ENCODE data around the gene PPP1R14C. TPM values are rescaled to one million over a fixed set of nuclear protein-coding genes. Genes with fewer than 3 reads are reported as not detected.
"Not testable (repeated sequence)": the region's sequence is repeated elsewhere in the genome, so short reads cannot be mapped to it uniquely, and the experiment has no call there.

Gene PPP1R14C
- total and polyA plus RNA-seq, 2 donors (not counting 3 experiments of a cell fraction or from before 2014, with no cell fraction given) = not detected

DNA sequence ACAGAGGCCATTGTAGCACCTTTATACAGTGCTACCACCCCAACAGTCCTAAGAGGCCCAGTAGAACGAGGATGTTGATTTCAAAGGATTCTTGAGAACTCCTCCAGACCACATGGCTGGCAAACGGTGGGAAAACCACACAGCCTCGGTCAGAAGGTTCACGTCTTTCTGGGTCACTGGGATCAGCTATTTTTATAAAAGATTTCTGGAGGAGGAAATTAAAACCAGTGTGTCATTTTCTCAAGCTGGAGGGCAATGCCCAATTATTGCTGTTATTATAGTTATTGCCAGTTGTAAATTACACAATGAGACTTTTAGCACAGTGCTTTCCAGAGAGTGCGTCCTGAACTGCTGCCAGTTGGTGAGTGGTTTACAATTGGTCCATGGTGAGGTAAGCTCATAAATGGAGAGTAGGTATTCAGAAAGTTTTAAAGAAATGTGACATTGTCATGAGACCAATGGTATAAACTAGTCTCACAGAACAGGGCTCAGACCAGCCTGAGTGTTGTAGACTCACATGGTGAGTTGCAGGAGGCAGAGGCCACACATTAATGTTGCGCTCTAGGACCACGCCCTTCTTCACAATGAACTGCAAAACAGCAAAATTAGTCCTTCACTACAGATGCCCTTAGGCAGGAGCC is 8.4 kb upstream of the PPP1R14C start:
- BruUV-seq (replicated peaks) = no TSS peak
- intact Hi-C loops (cut with micrococcal nuclease) = no loop called here
- Histone ChIP-seq H3K9ac (replicated peaks; ENCODE audit: extremely low read depth, insufficient read depth, low read length) (no peak overlapping the region), H3K79me2 (ENCODE audit: control insufficient read depth, insufficient read depth, low read length) (no peaks in the 10 kb centered on the region), H2AFZ (ENCODE audit: low read depth, low read length) (no peak overlapping the region), H3K27ac (ENCODE audit: insufficient read depth, low read depth, low read length) (no peak overlapping the region), H3K4me2 (ENCODE audit: insufficient read depth, low read length) (no peak overlapping the region), H3K9me3 (replicated peaks; ENCODE audit: control insufficient read depth, insufficient read depth, low read length) (no peaks in the 10 kb centered on the region), H4K20me1 (replicated peaks; ENCODE audit: control insufficient read depth, extremely low read depth, insufficient read depth, low read length) (no peaks in the 10 kb centered on the region), H3K27me3 (ENCODE audit: control insufficient read depth in 2 of 2, insufficient read depth in 2 of 2, low read length in 2 of 2) (peaks cover 0 to 2% of the 10 kb centered on the region in 2 experiments), H3K36me3 (ENCODE audit: control insufficient read depth in 2 of 2, extremely low read depth in 1 of 2, insufficient read depth in 2 of 2, low read length in 2 of 2) (no peaks in the 10 kb centered on the region), H3K9me1 (replicated peaks; ENCODE audit: control insufficient read depth, extremely low read depth, insufficient read depth, low read length) (no peaks in the 10 kb centered on the region), H3K4me3 (replicated peaks in 1 of 3; ENCODE audit: insufficient read depth in 1 of 3, low read depth in 1 of 3, low read length in 3 of 3) (no peak overlapping the region), H3K4me1 (ENCODE audit: control insufficient read depth, extremely low read depth, insufficient read depth, low read length) (no peaks in the 10 kb centered on the region)
- POLR2A ChIA-PET = no interaction called here
- TF ChIP-seq, protein P1, sequence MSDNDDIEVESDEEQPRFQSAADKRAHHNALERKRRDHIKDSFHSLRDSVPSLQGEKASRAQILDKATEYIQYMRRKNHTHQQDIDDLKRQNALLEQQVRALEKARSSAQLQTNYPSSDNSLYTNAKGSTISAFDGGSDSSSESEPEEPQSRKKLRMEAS (IDR thresholded peaks at IDR 0.05; ENCODE audit: insufficient read depth, insufficient read length) = no peak
- TF ChIP-seq JUN (IDR thresholded peaks at IDR 0.05; ENCODE audit: borderline replicate concordance, insufficient read depth, insufficient read length, low read depth) (no peak), FOS (IDR thresholded peaks at IDR 0.05; ENCODE audit: borderline replicate concordance, insufficient read depth, low read length) (no peak), GATA2 (IDR thresholded peaks at IDR 0.05; ENCODE audit: insufficient read depth, insufficient read length, low read depth, low read length) (no peak), EZH2 (IDR thresholded peaks at IDR 0.05; ENCODE audit: borderline replicate concordance, low read depth, low read length, severe bottlenecking) (no peak), POLR2A (IDR thresholded peaks at IDR 0.05; ENCODE audit: low read depth, low read length) (no peak), POLR2AphosphoS5 (IDR thresholded peaks at IDR 0.05; ENCODE audit: insufficient read depth, low read depth, low read length) (no peak), MYC (IDR thresholded peaks at IDR 0.05; ENCODE audit: low read depth, low read length) (no peak)
- TF ChIP-seq, protein P2, sequence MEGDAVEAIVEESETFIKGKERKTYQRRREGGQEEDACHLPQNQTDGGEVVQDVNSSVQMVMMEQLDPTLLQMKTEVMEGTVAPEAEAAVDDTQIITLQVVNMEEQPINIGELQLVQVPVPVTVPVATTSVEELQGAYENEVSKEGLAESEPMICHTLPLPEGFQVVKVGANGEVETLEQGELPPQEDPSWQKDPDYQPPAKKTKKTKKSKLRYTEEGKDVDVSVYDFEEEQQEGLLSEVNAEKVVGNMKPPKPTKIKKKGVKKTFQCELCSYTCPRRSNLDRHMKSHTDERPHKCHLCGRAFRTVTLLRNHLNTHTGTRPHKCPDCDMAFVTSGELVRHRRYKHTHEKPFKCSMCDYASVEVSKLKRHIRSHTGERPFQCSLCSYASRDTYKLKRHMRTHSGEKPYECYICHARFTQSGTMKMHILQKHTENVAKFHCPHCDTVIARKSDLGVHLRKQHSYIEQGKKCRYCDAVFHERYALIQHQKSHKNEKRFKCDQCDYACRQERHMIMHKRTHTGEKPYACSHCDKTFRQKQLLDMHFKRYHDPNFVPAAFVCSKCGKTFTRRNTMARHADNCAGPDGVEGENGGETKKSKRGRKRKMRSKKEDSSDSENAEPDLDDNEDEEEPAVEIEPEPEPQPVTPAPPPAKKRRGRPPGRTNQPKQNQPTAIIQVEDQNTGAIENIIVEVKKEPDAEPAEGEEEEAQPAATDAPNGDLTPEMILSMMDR (IDR thresholded peaks at IDR 0.05; ENCODE audit: extremely low read depth in 1 of 2, insufficient read depth in 1 of 2, low read depth in 1 of 2, low read length in 2 of 2) = no peak
- dilution Hi-C loops (cut with MboI; ENCODE audit: extremely low pct_ligation_motif_present, low sequenced_read_pairs) = no loop called here
- no peak for DNase-seq (ENCODE audit: low read depth, low spot score)
- no peak for FAIRE-seq
- CTCF ChIA-PET = interaction anchor here (1.0 to 1.3 kb wide), 4 partner anchors 12 to 260 kb away, joined by 3 read pairs; no protein-coding TSS in a partner anchor

DNA sequence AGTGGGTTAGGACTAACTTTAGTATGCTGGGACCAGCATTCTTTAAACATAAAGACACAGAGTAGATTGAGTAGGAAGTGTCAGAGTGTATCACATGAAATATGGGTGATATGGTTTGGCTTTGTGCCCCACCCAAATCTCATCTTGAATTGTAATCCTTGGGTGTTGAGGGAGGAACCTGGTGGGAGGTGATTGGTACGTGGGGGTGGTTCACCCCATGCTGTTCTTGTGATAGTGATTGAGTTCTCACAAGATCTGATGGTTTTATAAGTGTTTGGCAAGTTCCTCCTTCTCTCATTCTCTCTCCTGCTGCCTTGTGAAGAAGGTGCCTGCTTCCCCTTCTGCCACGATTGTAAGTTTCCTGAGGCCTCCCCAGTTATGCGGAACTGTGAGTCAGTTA is 5.1 kb upstream of the PPP1R14C start:
- H3K9me3 ChIP-seq (replicated peaks; ENCODE audit: control insufficient read depth, insufficient read depth, low read length); DNase-seq (ENCODE audit: low read depth, low spot score); H2AFZ ChIP-seq (ENCODE audit: low read depth, low read length); H3K27ac ChIP-seq (ENCODE audit: insufficient read depth, low read depth, low read length); H3K79me2 ChIP-seq (ENCODE audit: control insufficient read depth, insufficient read depth, low read length); H3K4me1 ChIP-seq (ENCODE audit: control insufficient read depth, extremely low read depth, insufficient read depth, low read length); POLR2A ChIA-PET; BruUV-seq (replicated peaks); H3K9ac ChIP-seq (replicated peaks; ENCODE audit: extremely low read depth, insufficient read depth, low read length); H3K4me3 ChIP-seq (replicated peaks in 1 of 3; ENCODE audit: insufficient read depth in 1 of 3, low read depth in 1 of 3, low read length in 3 of 3); dilution Hi-C loops (cut with MboI; ENCODE audit: extremely low pct_ligation_motif_present, low sequenced_read_pairs); H3K9me1 ChIP-seq (replicated peaks; ENCODE audit: control insufficient read depth, extremely low read depth, insufficient read depth, low read length); intact Hi-C loops (cut with micrococcal nuclease); CTCF ChIA-PET; H3K36me3 ChIP-seq (ENCODE audit: control insufficient read depth in 2 of 2, extremely low read depth in 1 of 2, insufficient read depth in 2 of 2, low read length in 2 of 2); H4K20me1 ChIP-seq (replicated peaks; ENCODE audit: control insufficient read depth, extremely low read depth, insufficient read depth, low read length); FAIRE-seq; H3K4me2 ChIP-seq (ENCODE audit: insufficient read depth, low read length): not testable (repeated sequence)
- peaks cover 14 to 22% of the 10 kb centered on the region in 2 experiments for H3K27me3 ChIP-seq (ENCODE audit: control insufficient read depth in 2 of 2, insufficient read depth in 2 of 2, low read length in 2 of 2)

All from endothelial cell of umbilical vein (primary cell).